ENCODE results near the gene CMTM6.
"Not testable (repeated sequence)": the region's sequence is repeated elsewhere in the genome, so short reads cannot be mapped to it uniquely, and the experiment has no call there.

The CMTM6 gene, protein sequence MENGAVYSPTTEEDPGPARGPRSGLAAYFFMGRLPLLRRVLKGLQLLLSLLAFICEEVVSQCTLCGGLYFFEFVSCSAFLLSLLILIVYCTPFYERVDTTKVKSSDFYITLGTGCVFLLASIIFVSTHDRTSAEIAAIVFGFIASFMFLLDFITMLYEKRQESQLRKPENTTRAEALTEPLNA

DNA sequence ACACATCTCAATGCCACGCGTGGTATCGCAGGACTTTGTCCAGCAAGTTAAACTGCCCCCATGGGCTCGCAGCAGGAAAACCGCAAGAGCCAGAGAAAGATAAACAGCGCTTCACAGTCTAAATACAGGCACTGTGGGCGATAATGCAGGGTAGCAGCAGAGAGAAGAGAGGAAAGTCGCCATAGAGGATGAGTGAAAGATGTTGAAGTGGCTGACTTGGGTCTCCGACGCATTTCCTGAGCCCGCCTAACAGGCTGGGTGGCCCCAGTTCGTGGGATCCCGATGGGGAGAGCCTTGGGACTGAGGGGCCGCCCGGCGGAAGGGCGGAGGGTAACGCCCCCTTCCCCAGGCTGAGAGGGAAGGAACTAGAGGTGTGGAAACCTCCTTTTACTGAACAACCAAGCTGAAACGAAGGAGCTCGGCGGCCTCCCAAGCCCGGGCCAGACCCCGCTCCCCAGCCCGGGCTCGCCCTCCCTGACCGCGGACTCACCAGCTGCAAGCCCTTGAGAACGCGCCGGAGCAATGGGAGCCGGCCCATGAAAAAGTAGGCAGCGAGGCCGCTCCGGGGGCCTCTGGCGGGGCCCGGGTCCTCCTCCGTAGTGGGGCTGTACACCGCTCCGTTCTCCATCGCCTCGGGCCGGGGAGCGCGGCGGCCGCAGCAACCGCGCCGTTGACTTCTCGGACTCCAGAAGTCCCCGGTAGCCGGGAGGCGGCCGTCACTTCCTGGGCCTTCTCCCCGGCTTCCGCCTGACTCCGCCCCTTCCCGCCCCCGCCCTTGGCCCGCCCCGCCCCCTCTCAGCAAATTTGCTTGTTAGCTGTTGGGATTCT is at the start of gene CMTM6:
CMTM6 (minus strand) TSS at position 735 of the 828 bp plus-strand sequence; CDS start at position 628, 107 bp downstream.
- no peak for DNase-seq

DNA sequence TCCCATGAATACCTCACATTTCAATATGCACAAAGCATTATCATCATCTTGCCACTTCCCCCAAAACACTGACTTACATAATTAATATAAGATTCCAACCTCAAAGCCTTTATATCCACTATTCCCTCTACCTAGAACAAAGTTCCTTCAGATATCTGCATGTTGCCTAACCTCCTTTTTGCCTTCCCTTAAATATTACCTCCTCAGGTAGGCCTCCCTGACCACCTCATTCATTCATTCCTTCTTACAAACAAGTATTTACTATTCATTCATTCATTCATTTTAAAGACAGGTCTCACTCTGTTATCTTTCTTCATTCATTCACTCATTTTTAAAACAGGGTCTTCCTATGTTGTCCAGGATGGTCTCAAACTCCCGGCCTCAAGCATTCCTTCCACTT is 49.4 kb upstream of the CMTM6 start:
- DNase-seq = no peak

DNA sequence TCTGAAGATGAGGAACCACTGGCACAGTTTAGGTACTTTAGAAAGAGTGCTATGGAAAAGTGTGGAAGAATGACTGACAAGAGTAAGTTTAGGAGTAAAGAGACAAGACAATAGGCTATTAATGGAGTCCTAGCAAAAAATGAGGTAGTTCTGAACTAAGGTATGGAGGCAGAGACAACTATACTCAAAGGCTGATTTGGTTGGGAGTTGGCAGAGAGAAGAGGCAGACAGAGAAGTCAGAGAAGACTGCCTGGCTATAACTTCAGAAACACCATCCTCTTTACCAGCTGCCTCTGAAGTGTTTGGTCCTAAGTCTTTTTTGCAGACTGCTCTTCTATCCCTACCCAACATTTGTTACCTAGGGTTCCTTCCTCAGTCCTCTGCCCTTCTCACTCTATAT is 48.8 kb upstream of the CMTM6 start:
- DNase-seq = no peak

DNA sequence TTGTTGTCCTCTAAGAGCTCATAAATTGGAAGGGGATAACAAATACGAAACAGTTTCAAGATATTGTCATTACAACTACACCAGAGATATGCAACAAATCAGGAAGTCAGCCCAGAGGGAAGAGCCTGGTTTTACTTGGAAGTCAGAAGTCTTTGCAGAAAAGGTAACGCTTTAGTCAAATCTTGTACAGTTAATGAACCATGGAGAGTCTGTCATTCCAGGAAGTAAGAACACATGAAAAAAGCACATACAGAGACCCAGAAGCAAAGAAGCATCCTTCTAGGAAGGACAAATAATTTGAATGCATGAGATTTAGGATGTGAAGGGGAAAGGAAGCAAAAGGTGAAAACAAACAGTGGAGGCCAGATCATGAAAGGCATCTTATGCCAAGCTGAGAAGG is 48.4 kb upstream of the CMTM6 start:
- no peak for DNase-seq

DNA sequence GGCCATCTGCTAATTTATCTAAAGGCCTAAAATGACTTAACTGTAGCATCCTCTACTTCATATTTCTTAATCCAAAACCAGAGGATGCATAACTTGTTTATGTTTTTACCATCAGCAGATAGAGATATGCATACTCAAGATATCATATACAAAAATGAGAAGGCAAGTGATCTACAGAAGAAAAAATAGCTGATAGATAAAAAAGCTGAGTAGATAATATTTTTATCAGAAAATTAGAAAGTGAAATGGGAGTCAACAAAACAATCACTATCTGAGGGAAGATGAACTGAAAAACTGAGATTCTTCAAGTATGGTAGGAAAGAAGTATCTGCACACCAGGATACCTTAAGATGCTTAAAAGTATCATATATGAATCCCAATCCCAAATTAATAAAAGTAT is 42.7 kb upstream of the CMTM6 start:
- no peak for DNase-seq

DNA sequence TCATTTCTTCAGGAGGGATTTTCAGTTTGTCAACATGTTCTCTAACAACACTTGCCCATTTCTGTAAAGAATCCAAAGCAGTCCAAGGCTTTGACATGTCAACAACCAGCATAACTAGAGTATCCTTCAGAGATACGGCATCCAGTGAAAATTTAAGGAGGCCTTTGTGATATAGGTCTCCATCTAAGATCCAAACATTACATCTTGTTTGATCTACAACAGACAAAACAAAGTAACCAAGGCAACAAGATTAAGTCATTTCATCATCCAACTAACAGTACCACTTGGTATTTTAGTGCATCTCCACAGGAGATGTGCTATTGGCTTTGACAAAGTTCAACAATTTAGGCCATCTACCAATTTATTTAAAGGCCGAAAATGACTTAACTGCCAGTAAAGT is 42.2 kb upstream of the CMTM6 start:
- no peak for DNase-seq

DNA sequence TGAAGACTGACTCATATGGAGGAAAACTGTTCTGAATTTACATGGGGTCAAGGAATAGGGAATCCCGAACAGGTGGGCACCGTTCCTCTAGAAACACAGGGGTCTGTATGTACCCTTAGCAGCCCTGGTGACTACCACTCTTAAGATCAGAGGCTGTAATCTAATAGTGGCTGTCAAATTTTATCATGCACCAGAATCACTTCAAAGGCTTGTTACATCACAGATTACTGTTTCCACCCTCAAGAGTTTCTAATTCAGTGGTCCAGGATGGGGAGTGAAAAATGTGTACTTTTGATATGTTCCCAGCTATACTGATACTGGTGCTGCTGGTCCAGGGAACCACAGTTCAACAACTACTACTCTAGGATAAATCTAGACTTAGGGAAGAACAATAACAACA is 40.2 kb upstream of the CMTM6 start:
- DNase-seq = no peak

DNA sequence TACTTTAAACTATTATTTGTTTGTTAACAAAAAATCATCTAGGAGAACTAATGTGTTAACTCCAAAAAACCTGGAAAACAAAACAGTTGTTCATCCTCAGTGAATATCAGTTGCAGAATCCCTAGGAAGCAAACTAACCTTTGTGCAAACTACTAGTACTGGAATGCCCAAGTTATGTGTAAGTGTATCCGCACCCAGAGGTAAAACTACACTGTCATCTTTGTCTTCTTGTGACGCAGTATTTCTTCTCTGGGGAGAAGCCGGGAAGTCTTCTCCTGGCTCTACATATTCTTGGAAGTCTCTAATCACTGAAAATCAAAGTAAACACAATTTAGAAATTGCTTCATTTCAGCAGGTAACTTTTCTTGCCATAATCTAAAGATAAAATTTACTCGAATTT is 38.2 kb upstream of the CMTM6 start:
- DNase-seq = no peak

DNA sequence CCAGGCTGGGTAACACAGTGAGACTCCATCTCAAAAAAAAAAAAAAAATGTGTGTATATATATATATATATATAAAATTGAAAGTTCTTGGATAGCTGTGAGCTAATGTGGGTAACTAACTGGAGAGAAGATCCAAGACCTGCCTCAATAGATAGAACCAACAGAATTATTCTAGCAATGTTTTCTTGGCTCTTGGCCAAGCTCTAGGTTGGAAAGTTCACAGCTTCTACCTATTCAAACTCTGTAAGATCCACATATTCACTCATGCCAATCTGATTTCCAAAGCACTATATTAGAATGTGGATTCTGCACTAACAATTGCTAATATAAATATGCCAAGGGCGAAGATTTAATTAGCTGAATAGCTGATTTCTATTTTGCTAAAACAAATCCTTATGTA is 29.8 kb upstream of the CMTM6 start:
- no peak for DNase-seq

DNA sequence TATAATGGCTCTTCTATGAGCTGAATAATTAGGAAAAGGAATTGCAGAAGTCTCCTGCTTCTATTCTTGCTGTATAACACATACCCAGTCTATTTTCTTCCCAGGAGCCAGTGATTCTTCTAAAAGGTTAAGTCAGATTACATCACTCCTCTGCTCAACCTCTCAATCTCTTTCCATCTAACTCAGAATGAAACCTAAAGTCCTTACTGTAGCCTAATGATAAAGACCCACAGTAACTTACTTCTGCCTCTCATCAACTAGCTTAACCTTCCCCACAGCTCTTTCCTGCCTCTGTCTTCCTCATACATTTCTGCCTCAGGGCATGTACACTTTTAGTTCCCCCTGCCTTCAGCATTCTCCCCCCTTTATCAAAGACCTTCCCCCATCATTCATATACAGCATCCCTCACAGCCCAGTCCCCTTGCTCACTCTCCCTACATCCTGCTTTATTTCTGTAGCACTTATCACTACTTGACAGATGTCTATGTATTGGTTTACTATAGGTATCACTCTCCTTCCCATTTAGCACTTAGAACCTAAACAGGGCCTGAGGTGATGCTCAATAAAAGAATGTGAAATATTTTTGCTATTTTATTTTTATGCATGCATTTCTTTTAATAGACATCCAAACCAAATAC is 28.5 kb upstream of the CMTM6 start:
- no peak for DNase-seq

DNA sequence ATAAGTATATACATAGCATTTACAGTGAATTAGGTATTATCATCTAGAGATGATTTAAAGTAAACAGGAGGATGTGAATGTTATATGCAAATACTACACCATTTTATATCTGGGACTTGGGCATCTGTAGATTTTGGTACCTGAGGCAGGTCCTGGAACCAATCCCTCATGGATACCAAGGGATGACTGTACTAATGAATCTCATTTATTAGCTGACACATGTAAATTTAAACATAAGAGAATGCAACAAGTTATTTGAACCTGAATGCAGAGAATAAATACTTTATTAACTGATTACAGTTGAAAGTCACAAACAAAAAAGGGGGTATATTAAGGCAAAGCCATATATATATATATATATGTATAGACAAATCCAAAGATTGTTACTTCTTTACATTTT is 23.1 kb upstream of the CMTM6 start:
- no peak for DNase-seq

DNA sequence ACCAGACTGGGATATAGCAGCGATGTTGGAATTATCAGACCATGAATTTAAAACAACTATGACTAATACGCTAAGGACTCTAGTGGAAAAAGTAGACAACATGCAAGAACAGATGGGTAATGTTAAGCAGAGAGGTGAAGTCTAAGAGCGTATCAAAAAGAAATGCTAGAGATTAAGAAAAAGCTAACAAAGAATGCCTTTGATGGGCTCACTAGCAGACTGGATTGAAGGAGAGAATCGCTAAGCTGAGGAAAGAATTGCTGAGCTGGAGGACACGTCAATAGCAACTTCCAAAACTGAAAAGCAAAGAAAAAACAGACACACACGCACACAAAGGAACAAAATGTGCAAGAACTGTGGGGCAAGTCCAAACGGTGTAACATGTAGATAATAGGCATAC is 20.0 kb upstream of the CMTM6 start:
- DNase-seq = no peak

DNA sequence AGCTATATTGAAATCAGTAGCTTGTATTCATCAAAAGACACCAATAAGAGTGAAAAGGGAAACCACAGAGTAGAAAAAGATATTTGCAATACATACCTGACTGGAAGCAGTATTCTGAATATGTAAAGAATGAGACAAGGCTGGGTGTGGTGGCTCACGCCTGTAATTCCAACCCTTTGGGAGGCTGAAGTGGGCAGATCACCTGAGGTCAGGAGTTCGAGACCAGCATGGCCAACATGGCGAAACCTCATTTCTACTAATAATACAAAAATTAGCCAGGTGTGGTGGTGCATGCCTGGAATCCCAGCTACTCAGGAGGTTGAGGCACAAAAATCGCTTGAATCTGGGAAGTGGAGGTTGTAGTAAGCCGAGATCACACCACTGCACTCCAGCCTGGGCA is 16.3 kb upstream of the CMTM6 start:
- DNase-seq = not testable (repeated sequence)

DNA sequence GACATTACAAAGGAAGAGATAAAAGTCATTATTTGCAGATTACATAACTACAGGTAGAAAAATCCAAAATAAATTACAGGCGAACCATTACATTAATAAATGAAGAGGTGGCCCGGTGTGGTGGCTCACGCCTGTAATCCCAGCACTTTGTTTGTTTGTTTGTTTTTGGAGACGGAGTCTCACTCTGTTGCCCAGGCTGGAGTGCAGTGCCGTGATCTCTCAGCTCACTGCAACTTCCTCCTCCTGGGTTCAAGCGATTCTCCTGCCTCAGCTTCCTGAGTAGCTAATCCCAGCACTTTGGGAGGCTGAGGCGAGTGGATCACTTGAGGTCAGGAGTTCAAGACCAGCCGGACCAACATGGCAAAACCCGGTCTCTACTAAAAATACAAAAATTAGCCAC is 14.1 kb upstream of the CMTM6 start:
- not testable (repeated sequence) for DNase-seq

DNA sequence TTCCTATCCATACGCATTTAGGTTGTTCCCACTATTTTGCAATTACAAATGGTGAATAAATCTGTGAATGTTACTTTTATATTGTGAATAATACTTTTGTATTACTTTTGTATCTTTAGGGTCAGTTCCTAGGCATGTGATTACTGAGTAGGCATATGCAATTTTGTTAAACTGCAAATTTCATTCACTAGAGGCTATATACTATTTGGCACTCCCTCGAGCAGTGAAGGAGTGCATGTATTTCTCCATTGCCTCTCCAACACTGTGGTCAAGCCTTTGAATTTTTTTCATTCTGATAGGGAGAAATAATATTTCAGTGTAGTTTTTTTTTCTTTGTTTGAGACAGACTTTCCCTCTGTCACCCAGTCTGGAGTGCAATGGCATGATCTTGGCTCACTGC is 8.4 kb upstream of the CMTM6 start:
- no peak for DNase-seq

DNA sequence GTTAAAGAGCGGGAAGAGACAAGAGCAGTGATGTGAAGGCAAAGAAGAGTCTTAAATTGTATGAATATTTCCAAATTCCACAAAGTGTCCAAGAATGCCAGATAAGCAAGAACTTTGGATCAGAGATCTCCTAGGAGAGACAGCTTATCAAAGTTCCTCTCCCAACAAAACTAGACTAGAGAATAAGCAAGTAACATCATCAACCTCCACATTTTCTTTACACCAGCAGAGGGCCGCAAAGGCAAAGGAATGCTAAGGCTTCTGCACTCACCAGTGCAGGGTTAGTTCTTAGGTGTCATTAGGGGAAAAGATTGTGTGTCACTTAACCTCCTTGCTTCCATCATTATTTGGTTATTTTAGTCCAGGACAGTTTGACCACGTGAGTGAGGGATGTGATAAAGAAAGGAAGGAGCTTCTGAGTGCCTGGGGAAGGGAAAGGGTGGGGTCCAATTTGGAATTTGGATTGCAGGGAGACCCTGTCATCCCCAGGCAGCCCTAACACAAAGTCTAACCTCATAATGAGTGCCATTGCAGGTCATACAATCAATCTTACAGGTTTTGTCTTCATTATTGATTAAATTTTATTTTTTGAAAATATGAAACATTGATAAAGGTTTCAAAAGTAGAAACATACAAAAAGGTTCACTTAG is 7.5 kb upstream of the CMTM6 start:
- no peak for DNase-seq

DNA sequence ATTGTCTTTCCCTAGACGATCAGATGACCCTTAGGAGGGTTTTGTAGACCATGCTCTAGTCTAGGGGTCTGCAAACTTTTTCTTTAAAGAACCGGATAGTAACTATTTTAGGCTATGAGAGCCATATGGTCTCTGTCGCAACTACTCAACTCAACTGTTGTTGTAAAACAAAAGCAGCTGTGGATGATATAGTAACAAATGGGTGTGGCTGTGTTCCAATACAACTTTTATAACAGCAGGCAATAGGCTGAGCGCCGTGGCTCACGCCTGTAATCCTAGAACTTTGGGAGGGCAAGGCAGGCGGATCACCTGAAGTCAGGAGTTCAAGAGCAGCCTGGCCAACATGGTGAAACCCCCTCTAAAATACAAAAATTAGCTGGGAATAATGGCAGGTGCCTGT is 6.1 kb upstream of the CMTM6 start:
- no peak for DNase-seq

DNA sequence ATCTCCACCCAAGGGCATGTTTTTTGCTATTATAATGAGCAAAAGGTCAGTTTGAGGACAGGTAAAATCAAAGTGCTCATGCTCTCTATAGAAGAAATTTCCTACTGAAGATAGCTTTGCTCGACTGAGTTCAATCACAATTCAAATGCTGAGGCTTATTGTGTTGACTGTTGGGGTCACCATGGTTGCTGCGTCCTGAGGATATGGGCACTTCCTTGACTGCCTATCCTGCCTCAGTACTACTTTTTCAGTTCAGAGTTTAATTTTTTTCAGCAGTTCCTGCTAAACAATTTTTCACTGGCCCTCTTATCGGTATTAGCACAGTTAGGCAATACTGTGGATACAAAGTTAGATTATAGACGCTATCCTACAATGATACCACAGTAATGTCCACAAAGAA is 3.8 kb upstream of the CMTM6 start:
- no peak for DNase-seq

DNA sequence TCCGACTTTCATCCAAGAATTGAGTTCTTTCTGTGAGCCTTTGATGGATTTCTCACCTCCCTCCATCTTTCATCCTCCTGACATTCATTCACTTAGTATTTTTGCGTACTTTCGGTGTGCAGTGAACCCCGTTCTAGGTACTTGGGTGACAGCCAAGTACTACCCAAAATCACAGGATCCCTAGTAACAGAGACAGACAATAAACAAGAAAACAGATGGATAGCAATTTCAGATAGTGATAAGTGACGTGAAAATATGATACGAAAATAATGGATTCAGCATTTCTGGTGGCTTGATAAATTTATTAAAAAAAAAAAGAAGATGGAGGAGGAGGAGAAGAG is 264 bp upstream of the CMTM6 start:
- DNase-seq = no peak

DNA sequence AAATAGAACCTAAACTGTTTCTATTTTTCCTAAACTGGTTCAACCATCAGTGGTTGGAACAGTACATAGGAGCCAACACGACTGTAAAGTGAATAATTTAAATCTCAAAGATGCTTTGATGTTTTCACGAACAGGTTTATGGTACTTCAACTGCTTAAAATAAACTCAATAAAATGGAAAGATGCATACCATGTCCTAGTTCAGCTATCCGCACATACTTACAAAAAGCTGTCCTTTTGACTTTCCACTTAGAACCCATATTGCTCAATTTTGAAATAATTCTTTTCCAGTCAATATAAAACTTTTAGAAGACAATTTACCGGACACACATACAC is 902 bp downstream of the CMTM6 start:
- DNase-seq = no peak

DNA sequence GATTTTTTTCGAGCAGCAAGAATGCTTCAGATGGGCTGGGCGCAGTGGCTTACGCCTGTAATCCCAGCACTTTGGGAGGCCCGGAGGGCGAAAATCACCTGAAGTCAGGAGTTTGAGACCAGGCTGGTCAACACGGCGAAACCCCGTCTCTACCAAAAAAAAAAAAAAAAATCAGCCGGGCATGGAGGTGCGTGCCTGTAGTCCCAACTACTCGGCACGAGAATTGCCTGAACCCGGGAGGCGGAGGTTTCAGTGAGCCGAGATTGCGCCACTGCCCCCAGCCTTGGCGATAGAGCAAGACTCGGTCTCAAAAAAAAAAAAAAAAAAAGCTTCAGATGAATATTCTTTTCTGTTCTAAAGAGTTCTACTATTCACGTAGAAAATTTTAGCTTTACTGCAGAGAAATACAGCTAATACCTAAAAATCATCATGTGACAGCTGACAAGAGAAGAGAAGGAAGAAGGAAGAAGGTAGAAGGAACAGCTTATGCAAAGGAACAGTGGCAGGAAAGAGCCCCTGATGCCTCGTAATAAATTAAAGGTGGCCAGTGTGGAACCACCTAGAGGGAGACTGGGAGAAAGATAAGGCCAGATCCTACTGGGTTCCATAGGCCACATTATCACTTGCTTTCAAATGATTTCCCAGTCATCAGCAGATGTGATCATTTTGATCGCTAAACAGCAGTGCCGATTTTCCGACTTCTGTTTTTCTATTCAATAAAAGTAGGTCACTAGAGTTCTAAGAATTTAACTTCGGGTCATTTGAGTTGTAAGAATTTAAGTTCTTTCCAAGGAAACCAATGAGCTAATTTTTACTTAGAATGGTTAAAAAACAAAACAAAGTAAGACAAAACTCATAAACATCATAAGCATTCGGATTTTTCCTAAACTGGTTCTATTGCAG is 1.5 kb downstream of the CMTM6 start:
- DNase-seq = no peak

DNA sequence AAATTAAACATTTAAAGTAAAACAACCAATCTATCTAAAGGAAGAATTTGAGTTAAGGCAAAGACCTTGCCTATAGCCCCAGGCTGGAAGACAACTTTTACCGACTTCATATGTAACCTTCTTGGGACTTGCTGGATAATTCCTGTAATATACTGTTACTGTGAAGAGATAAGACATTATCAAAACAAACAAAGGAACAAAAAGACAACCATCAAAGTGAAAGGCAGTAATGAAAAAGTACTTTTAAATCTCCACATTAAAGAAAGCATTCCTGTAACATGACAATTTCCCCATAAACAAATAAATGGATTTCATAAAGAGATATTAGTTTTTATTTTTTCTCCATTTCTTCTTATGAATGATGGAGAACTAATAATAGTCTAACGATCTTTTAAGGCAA is 2.4 kb downstream of the CMTM6 start:
- DNase-seq = no peak

DNA sequence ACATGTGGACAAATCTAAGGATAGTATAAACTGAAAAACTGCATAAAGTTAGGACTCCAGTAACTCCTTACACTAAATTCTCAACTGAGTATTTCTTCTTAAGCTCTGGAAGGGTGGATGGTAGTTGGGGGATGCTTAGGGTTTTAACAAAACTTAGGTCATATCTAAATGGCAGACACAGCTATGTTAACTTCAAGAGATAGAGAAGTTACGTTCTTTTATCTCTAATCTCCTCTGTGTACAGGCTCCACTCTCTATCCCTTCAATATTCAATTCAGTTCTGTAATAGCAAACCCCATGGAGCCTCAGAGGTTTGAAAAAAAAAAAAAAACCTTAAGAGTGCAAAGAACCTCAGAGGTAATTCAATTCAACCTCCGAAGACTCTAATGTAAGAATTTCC is 3.1 kb downstream of the CMTM6 start:
- no peak for DNase-seq
